Measurements from ENCODE around the gene DYNLT2. TPM values are rescaled to one million over a fixed set of nuclear protein-coding genes. Genes with fewer than 3 reads are reported as not detected.

Gene DYNLT2
- total RNA-seq, 1 donor from 2014 or later: 2.8 TPM

GRCh38 chr6:169791721-169792131, 40.4 kb upstream of the DYNLT2 start:
- Mint-ChIP-seq H3K4me1 (peaks cover 28% of the 10 kb centered on the region), H3K27me3 (ENCODE audit: low read depth) (no peaks in the 10 kb centered on the region), H3K4me3 (peak overlapping the region; percentile 91), H3K27ac (ENCODE audit: unreplicated experiment) (no peak overlapping the region), H3K9me3 (no peaks in the 10 kb centered on the region), H3K36me3 (ENCODE audit: low read depth) (no peaks in the 10 kb centered on the region)
- no peak for DNase-seq (ENCODE audit: low read depth, low spot score)
- no peak for TF ChIP-seq CTCF (conservative IDR thresholded peaks at IDR 0.05)

- no peaks in the 10 kb centered on the region for H3K9me3 Mint-ChIP-seq
- DNase-seq (ENCODE audit: low read depth, low spot score): peak; percentile 83
- no peaks in the 10 kb centered on the region for H3K36me3 Mint-ChIP-seq (ENCODE audit: low read depth)
- peak overlapping the region; percentile 91 for H3K4me3 Mint-ChIP-seq
- no peaks in the 10 kb centered on the region for H3K27me3 Mint-ChIP-seq (ENCODE audit: low read depth)
- peak overlapping the region; percentile 98 for H3K27ac Mint-ChIP-seq (ENCODE audit: unreplicated experiment)
- TF ChIP-seq CTCF (conservative IDR thresholded peaks at IDR 0.05): peak; percentile 98
- H3K4me1 Mint-ChIP-seq: peaks cover 28% of the 10 kb centered on the region
Measured at GRCh38 chr6:169789944-169790927, 38.9 kb upstream of the DYNLT2 start.

- H3K4me1 Mint-ChIP-seq: peaks cover 28% of the 10 kb centered on the region
- no peak for TF ChIP-seq CTCF (conservative IDR thresholded peaks at IDR 0.05)
- H3K36me3 Mint-ChIP-seq (ENCODE audit: low read depth): no peaks in the 10 kb centered on the region
- no peak overlapping the region for H3K27ac Mint-ChIP-seq (ENCODE audit: unreplicated experiment)
- no peaks in the 10 kb centered on the region for H3K27me3 Mint-ChIP-seq (ENCODE audit: low read depth)
- DNase-seq (ENCODE audit: low read depth, low spot score): no peak
- H3K9me3 Mint-ChIP-seq: no peaks in the 10 kb centered on the region
- peak overlapping the region; percentile 91 for H3K4me3 Mint-ChIP-seq
Measured at GRCh38 chr6:169789146-169789943, 38.0 kb upstream of the DYNLT2 start.

GRCh38 chr6:169788809-169789145, 37.4 kb upstream of the DYNLT2 start:
- H3K36me3 Mint-ChIP-seq (ENCODE audit: low read depth): peaks cover 2% of the 10 kb centered on the region
- no peaks in the 10 kb centered on the region for H3K9me3 Mint-ChIP-seq
- no peak for DNase-seq (ENCODE audit: low read depth, low spot score)
- no peaks in the 10 kb centered on the region for H3K27me3 Mint-ChIP-seq (ENCODE audit: low read depth)
- H3K27ac Mint-ChIP-seq (ENCODE audit: unreplicated experiment): no peak overlapping the region
- TF ChIP-seq CTCF (conservative IDR thresholded peaks at IDR 0.05): no peak
- H3K4me3 Mint-ChIP-seq: peak overlapping the region; percentile 57
- H3K4me1 Mint-ChIP-seq: peaks cover 28% of the 10 kb centered on the region

GRCh38 chr6:169787797-169788196, 36.4 kb upstream of the DYNLT2 start:
- no peak for DNase-seq (ENCODE audit: low read depth, low spot score)
- no peaks in the 10 kb centered on the region for H3K27me3 Mint-ChIP-seq (ENCODE audit: low read depth)

More at GRCh38 chr6:169787797-169788196, 36.4 kb upstream of the DYNLT2 start:
- no peak for TF ChIP-seq CTCF (conservative IDR thresholded peaks at IDR 0.05)
- no peak overlapping the region for H3K4me3 Mint-ChIP-seq
- H3K36me3 Mint-ChIP-seq (ENCODE audit: low read depth): peaks cover 8% of the 10 kb centered on the region
- no peak overlapping the region for H3K27ac Mint-ChIP-seq (ENCODE audit: unreplicated experiment)
- no peaks in the 10 kb centered on the region for H3K9me3 Mint-ChIP-seq
- H3K4me1 Mint-ChIP-seq: peaks cover 28% of the 10 kb centered on the region
